ENCODE results near the gene APLNR. TPM values are rescaled to one million over a fixed set of nuclear protein-coding genes. Genes with fewer than 3 reads are reported as not detected.
"Not testable (repeated sequence)": the region's sequence is repeated elsewhere in the genome, so short reads cannot be mapped to it uniquely, and the experiment has no call there.

Gene APLNR
- total and polyA plus RNA-seq, 4 donors: 3.2 to 39.4 (median 4.0) TPM

DNA sequence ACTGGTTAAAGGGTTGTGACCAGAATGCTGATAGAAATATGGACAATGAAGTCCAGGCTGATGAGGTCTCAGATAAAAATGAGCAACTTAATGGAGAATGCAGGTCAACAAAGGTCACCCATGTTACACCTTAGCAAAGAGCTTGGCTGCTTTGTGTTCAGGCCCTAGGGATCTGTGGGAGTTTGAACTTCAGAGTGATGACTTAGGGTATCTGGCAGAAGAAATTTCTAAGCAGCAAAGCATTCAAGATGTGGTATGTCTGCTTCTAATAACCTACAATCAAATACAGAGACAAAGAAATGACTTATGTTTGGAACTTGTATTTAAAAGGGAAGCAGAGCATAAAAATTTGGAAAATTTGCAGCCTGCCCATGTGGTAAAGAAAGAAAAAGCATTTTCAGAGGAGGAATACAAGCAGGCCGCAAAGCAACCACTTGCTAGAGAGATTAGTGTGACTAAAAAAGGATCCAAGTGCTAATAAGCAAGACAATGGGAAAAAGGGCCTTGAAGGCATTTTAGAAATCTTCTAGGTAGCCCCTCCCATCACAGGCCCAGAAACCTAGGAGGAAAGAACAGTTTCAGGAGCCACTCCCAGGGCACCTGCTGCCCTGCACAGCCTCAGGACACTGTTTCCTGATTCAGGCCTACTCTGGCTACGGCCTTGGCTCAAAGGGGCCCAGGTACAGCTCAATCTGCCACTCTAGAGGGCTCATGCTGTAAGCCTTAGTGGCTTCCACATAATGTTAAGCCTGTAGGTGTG is 46.4 kb upstream of the APLNR start (continued):
- TF ChIP-seq, protein P1, sequence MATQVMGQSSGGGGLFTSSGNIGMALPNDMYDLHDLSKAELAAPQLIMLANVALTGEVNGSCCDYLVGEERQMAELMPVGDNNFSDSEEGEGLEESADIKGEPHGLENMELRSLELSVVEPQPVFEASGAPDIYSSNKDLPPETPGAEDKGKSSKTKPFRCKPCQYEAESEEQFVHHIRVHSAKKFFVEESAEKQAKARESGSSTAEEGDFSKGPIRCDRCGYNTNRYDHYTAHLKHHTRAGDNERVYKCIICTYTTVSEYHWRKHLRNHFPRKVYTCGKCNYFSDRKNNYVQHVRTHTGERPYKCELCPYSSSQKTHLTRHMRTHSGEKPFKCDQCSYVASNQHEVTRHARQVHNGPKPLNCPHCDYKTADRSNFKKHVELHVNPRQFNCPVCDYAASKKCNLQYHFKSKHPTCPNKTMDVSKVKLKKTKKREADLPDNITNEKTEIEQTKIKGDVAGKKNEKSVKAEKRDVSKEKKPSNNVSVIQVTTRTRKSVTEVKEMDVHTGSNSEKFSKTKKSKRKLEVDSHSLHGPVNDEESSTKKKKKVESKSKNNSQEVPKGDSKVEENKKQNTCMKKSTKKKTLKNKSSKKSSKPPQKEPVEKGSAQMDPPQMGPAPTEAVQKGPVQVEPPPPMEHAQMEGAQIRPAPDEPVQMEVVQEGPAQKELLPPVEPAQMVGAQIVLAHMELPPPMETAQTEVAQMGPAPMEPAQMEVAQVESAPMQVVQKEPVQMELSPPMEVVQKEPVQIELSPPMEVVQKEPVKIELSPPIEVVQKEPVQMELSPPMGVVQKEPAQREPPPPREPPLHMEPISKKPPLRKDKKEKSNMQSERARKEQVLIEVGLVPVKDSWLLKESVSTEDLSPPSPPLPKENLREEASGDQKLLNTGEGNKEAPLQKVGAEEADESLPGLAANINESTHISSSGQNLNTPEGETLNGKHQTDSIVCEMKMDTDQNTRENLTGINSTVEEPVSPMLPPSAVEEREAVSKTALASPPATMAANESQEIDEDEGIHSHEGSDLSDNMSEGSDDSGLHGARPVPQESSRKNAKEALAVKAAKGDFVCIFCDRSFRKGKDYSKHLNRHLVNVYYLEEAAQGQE (IDR thresholded peaks at IDR 0.05): no peak
- TF ChIP-seq RAD21 (IDR thresholded peaks at IDR 0.05): no peak

DNA sequence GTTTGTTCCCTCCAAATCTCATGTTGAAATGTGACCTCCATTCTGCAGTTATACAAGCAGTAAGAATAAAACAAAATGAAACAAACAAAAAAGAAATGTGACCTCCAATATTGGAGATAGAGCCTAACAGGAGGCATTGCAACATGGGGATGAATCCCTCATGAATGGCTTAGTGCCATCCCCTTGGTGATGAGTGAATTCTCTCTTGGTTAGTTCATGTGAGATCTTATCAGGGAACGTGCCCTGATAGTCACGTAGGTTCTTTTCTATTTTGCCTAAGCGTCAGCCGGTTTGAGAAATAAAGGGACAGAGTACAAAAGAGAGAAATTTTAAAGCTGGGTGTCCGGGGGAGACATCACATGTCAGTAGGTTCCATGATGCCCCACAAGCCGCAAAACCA is 44.5 kb upstream of the APLNR start:
- H3K9me3 ChIP-seq (ENCODE audit: control insufficient read depth in 4 of 4, low read length in 3 of 4); H3K9ac ChIP-seq (ENCODE audit: low read depth in 1 of 2, low read length in 2 of 2); H3K27ac ChIP-seq (ENCODE audit: low read depth in 1 of 2, low read length in 2 of 2); H3K4me3 ChIP-seq (ENCODE audit: low read depth in 1 of 3, low read length in 3 of 3); H3K36me3 ChIP-seq (ENCODE audit: control insufficient read depth in 4 of 4, insufficient read depth in 3 of 4, low read depth in 1 of 4, low read length in 3 of 4); DNase-seq (ENCODE audit: low spot score); H3K27me3 ChIP-seq (ENCODE audit: control insufficient read depth in 4 of 4, insufficient read depth in 4 of 4, low read length in 3 of 4): not testable (repeated sequence)
- peaks cover 5 to 15% (median 10%) of the 10 kb centered on the region in 4 donors for H3K4me1 ChIP-seq (ENCODE audit: control insufficient read depth in 4 of 4, insufficient read depth in 4 of 4, low read length in 3 of 4)
- WGBS: 96% methylated on average over 6 of the region's 6 CpGs

DNA sequence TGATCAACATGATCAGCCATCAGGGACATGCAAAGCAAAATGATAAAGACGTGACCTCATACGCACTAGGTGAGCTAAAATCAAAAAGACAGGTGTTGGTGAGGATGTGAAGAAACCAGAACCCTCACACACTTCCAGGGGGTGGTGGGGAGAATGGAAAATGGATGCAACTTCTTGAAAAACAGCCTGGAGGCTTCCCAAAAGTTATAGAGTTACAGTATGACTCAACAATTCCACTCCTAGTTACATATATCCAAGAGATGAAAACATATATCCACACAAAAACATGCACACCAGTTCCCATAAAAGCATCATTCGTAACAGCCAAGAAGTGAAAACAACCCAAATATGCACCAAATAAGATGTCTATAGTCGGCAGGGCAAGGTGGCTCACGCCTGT is 42.1 kb upstream of the APLNR start:
- H3K4me1 ChIP-seq (ENCODE audit: control insufficient read depth in 4 of 4, insufficient read depth in 4 of 4, low read length in 3 of 4): peaks cover 5 to 15% (median 10%) of the 10 kb centered on the region in 4 donors
- no peak for TF ChIP-seq NR2F2 (IDR thresholded peaks at IDR 0.05)
- no peak for TF ChIP-seq RAD21 (IDR thresholded peaks at IDR 0.05)
- no peak for TF ChIP-seq GABPA (IDR thresholded peaks at IDR 0.05 in 1 of 2, conservative IDR thresholded peaks at IDR 0.05 in 1 of 2)
- TF ChIP-seq, protein P2, sequence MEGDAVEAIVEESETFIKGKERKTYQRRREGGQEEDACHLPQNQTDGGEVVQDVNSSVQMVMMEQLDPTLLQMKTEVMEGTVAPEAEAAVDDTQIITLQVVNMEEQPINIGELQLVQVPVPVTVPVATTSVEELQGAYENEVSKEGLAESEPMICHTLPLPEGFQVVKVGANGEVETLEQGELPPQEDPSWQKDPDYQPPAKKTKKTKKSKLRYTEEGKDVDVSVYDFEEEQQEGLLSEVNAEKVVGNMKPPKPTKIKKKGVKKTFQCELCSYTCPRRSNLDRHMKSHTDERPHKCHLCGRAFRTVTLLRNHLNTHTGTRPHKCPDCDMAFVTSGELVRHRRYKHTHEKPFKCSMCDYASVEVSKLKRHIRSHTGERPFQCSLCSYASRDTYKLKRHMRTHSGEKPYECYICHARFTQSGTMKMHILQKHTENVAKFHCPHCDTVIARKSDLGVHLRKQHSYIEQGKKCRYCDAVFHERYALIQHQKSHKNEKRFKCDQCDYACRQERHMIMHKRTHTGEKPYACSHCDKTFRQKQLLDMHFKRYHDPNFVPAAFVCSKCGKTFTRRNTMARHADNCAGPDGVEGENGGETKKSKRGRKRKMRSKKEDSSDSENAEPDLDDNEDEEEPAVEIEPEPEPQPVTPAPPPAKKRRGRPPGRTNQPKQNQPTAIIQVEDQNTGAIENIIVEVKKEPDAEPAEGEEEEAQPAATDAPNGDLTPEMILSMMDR (IDR thresholded peaks at IDR 0.05; ENCODE audit: low read depth, low read length, missing input control): no peak
- TF ChIP-seq, protein P3, sequence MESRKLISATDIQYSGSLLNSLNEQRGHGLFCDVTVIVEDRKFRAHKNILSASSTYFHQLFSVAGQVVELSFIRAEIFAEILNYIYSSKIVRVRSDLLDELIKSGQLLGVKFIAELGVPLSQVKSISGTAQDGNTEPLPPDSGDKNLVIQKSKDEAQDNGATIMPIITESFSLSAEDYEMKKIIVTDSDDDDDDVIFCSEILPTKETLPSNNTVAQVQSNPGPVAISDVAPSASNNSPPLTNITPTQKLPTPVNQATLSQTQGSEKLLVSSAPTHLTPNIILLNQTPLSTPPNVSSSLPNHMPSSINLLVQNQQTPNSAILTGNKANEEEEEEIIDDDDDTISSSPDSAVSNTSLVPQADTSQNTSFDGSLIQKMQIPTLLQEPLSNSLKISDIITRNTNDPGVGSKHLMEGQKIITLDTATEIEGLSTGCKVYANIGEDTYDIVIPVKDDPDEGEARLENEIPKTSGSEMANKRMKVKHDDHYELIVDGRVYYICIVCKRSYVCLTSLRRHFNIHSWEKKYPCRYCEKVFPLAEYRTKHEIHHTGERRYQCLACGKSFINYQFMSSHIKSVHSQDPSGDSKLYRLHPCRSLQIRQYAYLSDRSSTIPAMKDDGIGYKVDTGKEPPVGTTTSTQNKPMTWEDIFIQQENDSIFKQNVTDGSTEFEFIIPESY (IDR thresholded peaks at IDR 0.05): no peak
- TF ChIP-seq FOXA2 (IDR thresholded peaks at IDR 0.05): no peak
- TF ChIP-seq FOXA1 (IDR thresholded peaks at IDR 0.05): no peak
- TF ChIP-seq, protein P1 (IDR thresholded peaks at IDR 0.05): no peak
- TF ChIP-seq, protein P4, sequence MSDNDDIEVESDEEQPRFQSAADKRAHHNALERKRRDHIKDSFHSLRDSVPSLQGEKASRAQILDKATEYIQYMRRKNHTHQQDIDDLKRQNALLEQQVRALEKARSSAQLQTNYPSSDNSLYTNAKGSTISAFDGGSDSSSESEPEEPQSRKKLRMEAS (IDR thresholded peaks at IDR 0.05): no peak
- WGBS: 93% methylated on average over 5 of the region's 5 CpGs
- H3K36me3 ChIP-seq (ENCODE audit: control insufficient read depth in 4 of 4, insufficient read depth in 3 of 4, low read depth in 1 of 4, low read length in 3 of 4): no peaks in the 10 kb centered on the region
- no peak overlapping the region for H3K4me3 ChIP-seq (ENCODE audit: low read depth in 1 of 3, low read length in 3 of 3)
- no peak overlapping the region for H3K27ac ChIP-seq (ENCODE audit: low read depth in 1 of 2, low read length in 2 of 2)
- H3K9ac ChIP-seq (ENCODE audit: low read depth in 1 of 2, low read length in 2 of 2): no peak overlapping the region
- no peaks in the 10 kb centered on the region for H3K27me3 ChIP-seq (ENCODE audit: control insufficient read depth in 4 of 4, insufficient read depth in 4 of 4, low read length in 3 of 4)
- H3K9me3 ChIP-seq (ENCODE audit: control insufficient read depth in 4 of 4, low read length in 3 of 4): no peaks in the 10 kb centered on the region
- no peak for DNase-seq (ENCODE audit: low spot score)

Data from liver (tissue), 9 donors.